ENCODE measurements around the gene WIZ.

DNA sequence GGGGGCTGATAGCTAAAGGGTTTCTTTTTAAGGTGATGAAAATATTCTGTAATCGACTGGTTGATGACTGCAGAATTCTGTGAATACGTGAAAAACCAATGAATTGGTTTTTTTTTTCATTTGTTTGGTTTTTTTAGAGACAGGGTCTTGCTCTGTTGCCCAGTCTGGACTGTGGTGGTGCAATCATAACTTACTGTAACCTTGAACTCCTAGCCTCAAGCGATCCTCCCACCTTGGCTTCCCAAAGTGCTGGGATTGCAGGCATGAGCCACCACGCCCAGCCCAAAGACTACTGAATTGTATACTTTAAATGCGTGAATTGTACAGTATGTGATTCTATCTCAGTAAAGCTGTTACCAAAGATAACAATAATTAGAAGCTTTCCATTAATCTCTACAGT is 55.3 kb downstream of the WIZ start:
- no peak for TF ChIP-seq KAT2A (conservative IDR thresholded peaks at IDR 0.05; ENCODE audit: control insufficient read depth, low read depth, low read length)
- TF ChIP-seq, protein P1, sequence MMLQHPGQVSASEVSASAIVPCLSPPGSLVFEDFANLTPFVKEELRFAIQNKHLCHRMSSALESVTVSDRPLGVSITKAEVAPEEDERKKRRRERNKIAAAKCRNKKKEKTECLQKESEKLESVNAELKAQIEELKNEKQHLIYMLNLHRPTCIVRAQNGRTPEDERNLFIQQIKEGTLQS (IDR thresholded peaks at IDR 0.05; ENCODE audit: borderline replicate concordance, extremely low read depth, low read depth, low read length) = no peak
- TF ChIP-seq POLR2A (IDR thresholded peaks at IDR 0.05; ENCODE audit: low read depth, low read length) = no peak
- TF ChIP-seq, protein P2, sequence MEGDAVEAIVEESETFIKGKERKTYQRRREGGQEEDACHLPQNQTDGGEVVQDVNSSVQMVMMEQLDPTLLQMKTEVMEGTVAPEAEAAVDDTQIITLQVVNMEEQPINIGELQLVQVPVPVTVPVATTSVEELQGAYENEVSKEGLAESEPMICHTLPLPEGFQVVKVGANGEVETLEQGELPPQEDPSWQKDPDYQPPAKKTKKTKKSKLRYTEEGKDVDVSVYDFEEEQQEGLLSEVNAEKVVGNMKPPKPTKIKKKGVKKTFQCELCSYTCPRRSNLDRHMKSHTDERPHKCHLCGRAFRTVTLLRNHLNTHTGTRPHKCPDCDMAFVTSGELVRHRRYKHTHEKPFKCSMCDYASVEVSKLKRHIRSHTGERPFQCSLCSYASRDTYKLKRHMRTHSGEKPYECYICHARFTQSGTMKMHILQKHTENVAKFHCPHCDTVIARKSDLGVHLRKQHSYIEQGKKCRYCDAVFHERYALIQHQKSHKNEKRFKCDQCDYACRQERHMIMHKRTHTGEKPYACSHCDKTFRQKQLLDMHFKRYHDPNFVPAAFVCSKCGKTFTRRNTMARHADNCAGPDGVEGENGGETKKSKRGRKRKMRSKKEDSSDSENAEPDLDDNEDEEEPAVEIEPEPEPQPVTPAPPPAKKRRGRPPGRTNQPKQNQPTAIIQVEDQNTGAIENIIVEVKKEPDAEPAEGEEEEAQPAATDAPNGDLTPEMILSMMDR (IDR thresholded peaks at IDR 0.05 in 2 of 3, conservative IDR thresholded peaks at IDR 0.05 in 1 of 3; ENCODE audit: control insufficient read depth in 2 of 3, extremely low read depth in 1 of 3, insufficient read depth in 1 of 3, low read depth in 3 of 3, low read length in 3 of 3) = no peak
- no peak for TF ChIP-seq CHD2 (IDR thresholded peaks at IDR 0.05; ENCODE audit: borderline replicate concordance, low read depth, low read length)
- TF ChIP-seq ZBTB4 (CRISPR knock-in tag; IDR thresholded peaks at IDR 0.05) = no peak
- TF ChIP-seq, protein P3, sequence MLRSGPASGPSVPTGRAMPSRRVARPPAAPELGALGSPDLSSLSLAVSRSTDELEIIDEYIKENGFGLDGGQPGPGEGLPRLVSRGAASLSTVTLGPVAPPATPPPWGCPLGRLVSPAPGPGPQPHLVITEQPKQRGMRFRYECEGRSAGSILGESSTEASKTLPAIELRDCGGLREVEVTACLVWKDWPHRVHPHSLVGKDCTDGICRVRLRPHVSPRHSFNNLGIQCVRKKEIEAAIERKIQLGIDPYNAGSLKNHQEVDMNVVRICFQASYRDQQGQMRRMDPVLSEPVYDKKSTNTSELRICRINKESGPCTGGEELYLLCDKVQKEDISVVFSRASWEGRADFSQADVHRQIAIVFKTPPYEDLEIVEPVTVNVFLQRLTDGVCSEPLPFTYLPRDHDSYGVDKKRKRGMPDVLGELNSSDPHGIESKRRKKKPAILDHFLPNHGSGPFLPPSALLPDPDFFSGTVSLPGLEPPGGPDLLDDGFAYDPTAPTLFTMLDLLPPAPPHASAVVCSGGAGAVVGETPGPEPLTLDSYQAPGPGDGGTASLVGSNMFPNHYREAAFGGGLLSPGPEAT (IDR thresholded peaks at IDR 0.05; ENCODE audit: low read depth) = no peak
- TF ChIP-seq, protein P4, sequence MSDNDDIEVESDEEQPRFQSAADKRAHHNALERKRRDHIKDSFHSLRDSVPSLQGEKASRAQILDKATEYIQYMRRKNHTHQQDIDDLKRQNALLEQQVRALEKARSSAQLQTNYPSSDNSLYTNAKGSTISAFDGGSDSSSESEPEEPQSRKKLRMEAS (IDR thresholded peaks at IDR 0.05; ENCODE audit: low read depth, low read length) = no peak
- no peak for TF ChIP-seq RAD51 (IDR thresholded peaks at IDR 0.05)
- TF ChIP-seq TAF1 (IDR thresholded peaks at IDR 0.05; ENCODE audit: borderline replicate concordance, low read depth, low read length) = no peak
- TF ChIP-seq TCF12 (IDR thresholded peaks at IDR 0.05; ENCODE audit: low read depth, low read length) = no peak
